GM10248 (cell line): Measurements from ENCODE around the gene GSE1.

ENCODE experiments used
- CTCF ChIA-PET: fragments of 300-600 bp; sonication (Branson Sonifier 250); formaldehyde crosslinking; extraction: SDS; loops from one replicate; lab custom pipeline; 2021; ENCODE audit warnings: antibody characterized with exemption; lab: Yijun Ruan, JAX
- POLR2A ChIA-PET: fragments of 350-650 bp; sonication (Branson Sonifier 250); formaldehyde crosslinking; extraction: SDS; loops from one replicate; lab custom pipeline; 2020; ENCODE audit warnings: antibody characterized with exemption; lab: Yijun Ruan, JAX
- DNase-seq: peaks from one replicate; pipeline ENCODE4 v3.0.0; 2012; ENCODE audit errors: extremely low spot score
- CTCF ChIP-seq: IDR thresholded peaks from 2 replicates; pipeline ENCODE4 v1.5.1; 2012; ENCODE audit warnings: mild to moderate bottlenecking, low read depth; ENCODE audit errors: extremely low read depth, missing control alignments, control extremely low read depth

The GSE1 gene

GRCh38 chr16:85658504-85659326 is 45.6 kb downstream of the GSE1 start:
- DNase-seq = no peak
- POLR2A ChIA-PET = no interaction called here
- CTCF ChIA-PET = interaction anchor here (0.7 to 4.1 kb wide), 24 partner anchors 9 to 265 kb away, joined by 3 to 33 read pairs (median 4); partner anchors contain the start of gene GINS2
- TF ChIP-seq CTCF = no peak

- no peak for TF ChIP-seq CTCF
- ChIA-PET CTCF (interaction anchor here (0.7 to 4.1 kb wide), 23 partner anchors 10 to 264 kb away, joined by 3 to 33 read pairs (median 5); partner anchors contain the start of gene GINS2), POLR2A (no interaction called here)
- no peak for DNase-seq
Measured at GRCh38 chr16:85659336-85659735, 46.2 kb downstream of the GSE1 start.

- peak; percentile 94 for TF ChIP-seq CTCF
- CTCF ChIA-PET = interaction anchor here (0.7 to 4.1 kb wide), 28 partner anchors 10 to 264 kb away, joined by 3 to 33 read pairs (median 4); partner anchors contain the start of genes GINS2 and GSE1
- peak; percentile 86 for DNase-seq
- POLR2A ChIA-PET = no interaction called here
Measured at GRCh38 chr16:85659805-85660511, 46.8 kb downstream of the GSE1 start.

- CTCF ChIA-PET = interaction anchor here (0.7 to 4.0 kb wide), 15 partner anchors 12 to 100 kb away, joined by 3 to 33 read pairs (median 3); partner anchors contain the start of gene GSE1
- DNase-seq = no peak
Measured at GRCh38 chr16:85660843-85661739, 48.0 kb downstream of the GSE1 start.

GRCh38 chr16:85661740-85662481 is 48.8 kb downstream of the GSE1 start:
- ChIA-PET CTCF (interaction anchor here (0.9 to 1.2 kb wide), 4 partner anchors 14 to 97 kb away, joined by 3 read pairs; no protein-coding TSS in a partner anchor), POLR2A (no interaction called here)
- TF ChIP-seq CTCF = no peak
- no peak for DNase-seq

More at GRCh38 chr16:85660843-85661739, 48.0 kb downstream of the GSE1 start:
- no peak for TF ChIP-seq CTCF
- POLR2A ChIA-PET = no interaction called here
